Adrenal gland (tissue), 12 donors: ENCODE data around the gene BAG2. TPM values are rescaled to one million over a fixed set of nuclear protein-coding genes. Genes with fewer than 3 reads are reported as not detected.

ENCODE experiments used
- DNase-seq, 7 donors: peaks; one replicate each; pipeline ENCODE4 v3.0.0-alpha.2; 2019 to 2020
- H3K27ac ChIP-seq, 5 donors: fragments of 200-600 bp; sonication (generic) in 4 of 5; 1 replicate in 3 of 5; 2 replicates in 2 of 5; pipeline versions ENCODE4 v1.5.1 to v1.8.0; 2016 to 2020; ENCODE audit warnings: mild to moderate bottlenecking in 1 of 5
- H3K27me3 ChIP-seq: fragments of 200-600 bp; 2 replicates; pipeline ENCODE4 v1.8.0; 2021
- H3K36me3 ChIP-seq, 2 donors: fragments of 200-600 bp; replicated peaks in 1 of 2; 1 replicate in 1 of 2; 2 replicates in 1 of 2; pipeline versions ENCODE4 v1.5.1 to v1.8.0; 2018 to 2022
- H3K4me1 ChIP-seq, 2 donors: fragments of 200-600 bp; replicated peaks in 1 of 2; 1 replicate in 1 of 2; 2 replicates in 1 of 2; pipeline versions ENCODE4 v1.5.1 to v1.8.0; 2018 to 2021
- H3K4me3 ChIP-seq, 4 donors: fragments of 200-600 bp; sonication (generic) in 3 of 4; one replicate each; pipeline ENCODE4 v1.5.1; 2016 to 2018
- H3K9me3 ChIP-seq, 3 donors: fragments of 200-600 bp; sonication (generic) in 1 of 3; replicated peaks in 1 of 3; 1 replicate in 2 of 3; 2 replicates in 1 of 3; pipeline versions ENCODE4 v1.5.1 to v1.8.0; 2016 to 2021
- POLR2A ChIP-seq, 2 donors: fragments of 450-650 bp; IDR thresholded peaks; one replicate each; pipeline ENCODE4 v1.6.1; 2017; ENCODE audit warnings: antibody characterized with exemption in 2 of 2, mild to moderate bottlenecking in 2 of 2, moderate library complexity in 1 of 2
- WGBS, 4 donors: extraction: QIAGEN DNeasy Blood & Tissue Kit in 2 of 4; methylation state at CpG; one replicate each; pipeline versions ENCODE4 v1.1.5 to v1.1.7; 2013 to 2017; 5-methylcytosine and 5-hydroxymethylcytosine counted together
- intact Hi-C, 2 donors: fragments of 100-400 bp; cut with DNase I; formaldehyde crosslinking; loops; one replicate each; pipeline versions ENCODE4 v1.14.1 to v1.15.0; 2022 to 2023
- polyA plus RNA-seq, 3 donors: library from polyadenylated mRNA; stranded (reverse); fragments of 200-250 nt in 2 of 3; fragments of 350-450 nt in 1 of 3; fragmentation: Illumina TruSeq in 1 of 3; extraction: RNeasy Lipid Tissue Mini Kit (QIAGEN cat#74804) in 1 of 3; gene quantifications; one replicate each; pipeline ENCODE4 v1.2.3, GENCODE V29; 2013 to 2014
- total RNA-seq, 9 donors: library from RNA; depleted of rRNA in 4 of 9; stranded (reverse); fragments of >200 nt in 4 of 9; fragments of 120-200 nt in 1 of 9; fragmentation: NEBNext Ultra II Directional in 1 of 9; extraction: Animal tissue kit (Norgen Biotek cat#: 25700) in 1 of 9; gene quantifications; one replicate each; pipeline versions ENCODE4 v1.1.0 to v1.2.4, GENCODE V29; 2013 to 2023
- TF ChIP-seq, protein P1 (sequence below), 6 experiments: fragments of 450-650 bp in 4 of 6; fragments of 200-600 bp in 2 of 6; sonication (generic) in 1 of 6; IDR thresholded peaks; 1 replicate in 5 of 6; 2 replicates in 1 of 6; pipeline versions ENCODE4 v1.5.1 to v1.8.0; 2016 to 2021; ENCODE audit warnings: antibody characterized with exemption in 6 of 6, mild to moderate bottlenecking in 2 of 6, moderate library complexity in 1 of 6
- donor health status: healthy with polysubstance abuse.
- donor health status: Bipolar disorder and iron deficiency.
- donor health status: DM: yes; HTN: yes; CAD: no.
- donor health status: DM: no; HTN: no; CAD: no.
- donor health status: DM: no; HTN: no; CAD: no.
- donor health status: DM: yes; HTN: yes; CAD: no.

Gene BAG2
- total and polyA plus RNA-seq, 12 donors, result 2.6 to 18.0 (median 7.5) TPM

DNA sequence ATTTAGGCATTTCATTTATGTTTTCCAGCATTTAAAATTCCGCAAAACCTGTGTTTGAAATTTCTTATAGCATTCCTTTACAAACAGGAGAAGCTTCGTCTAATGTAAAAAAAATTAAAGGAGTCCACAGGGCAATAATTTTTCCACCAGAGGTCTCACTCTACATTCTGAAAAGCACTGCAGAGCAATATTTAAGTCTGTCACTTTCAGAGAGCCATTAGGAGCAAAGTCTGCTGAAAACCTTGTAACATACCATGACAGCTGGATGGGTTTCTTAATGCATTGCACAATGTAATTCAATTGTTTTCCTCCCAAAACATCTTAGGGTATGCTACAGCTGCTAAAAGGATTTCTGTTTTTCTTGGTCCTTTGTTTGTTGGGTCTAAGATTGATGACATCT lies 18.0 kb downstream of the BAG2 start:
- Histone ChIP-seq H3K4me1 (no peaks in the 10 kb centered on the region), H3K36me3 (peaks cover 0 to 3% of the 10 kb centered on the region in 2 donors), H3K27me3 (no peaks in the 10 kb centered on the region), H3K9me3 (no peaks in the 10 kb centered on the region), H3K4me3 (no peak overlapping the region), H3K27ac (no peak overlapping the region)
- no peak for DNase-seq
- intact Hi-C loops, result no loop called here
- TF ChIP-seq, protein P1, sequence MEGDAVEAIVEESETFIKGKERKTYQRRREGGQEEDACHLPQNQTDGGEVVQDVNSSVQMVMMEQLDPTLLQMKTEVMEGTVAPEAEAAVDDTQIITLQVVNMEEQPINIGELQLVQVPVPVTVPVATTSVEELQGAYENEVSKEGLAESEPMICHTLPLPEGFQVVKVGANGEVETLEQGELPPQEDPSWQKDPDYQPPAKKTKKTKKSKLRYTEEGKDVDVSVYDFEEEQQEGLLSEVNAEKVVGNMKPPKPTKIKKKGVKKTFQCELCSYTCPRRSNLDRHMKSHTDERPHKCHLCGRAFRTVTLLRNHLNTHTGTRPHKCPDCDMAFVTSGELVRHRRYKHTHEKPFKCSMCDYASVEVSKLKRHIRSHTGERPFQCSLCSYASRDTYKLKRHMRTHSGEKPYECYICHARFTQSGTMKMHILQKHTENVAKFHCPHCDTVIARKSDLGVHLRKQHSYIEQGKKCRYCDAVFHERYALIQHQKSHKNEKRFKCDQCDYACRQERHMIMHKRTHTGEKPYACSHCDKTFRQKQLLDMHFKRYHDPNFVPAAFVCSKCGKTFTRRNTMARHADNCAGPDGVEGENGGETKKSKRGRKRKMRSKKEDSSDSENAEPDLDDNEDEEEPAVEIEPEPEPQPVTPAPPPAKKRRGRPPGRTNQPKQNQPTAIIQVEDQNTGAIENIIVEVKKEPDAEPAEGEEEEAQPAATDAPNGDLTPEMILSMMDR (IDR thresholded peaks at IDR 0.05), result peak in 2 of 6 experiments; percentile 19 to 26
- TF ChIP-seq POLR2A (IDR thresholded peaks at IDR 0.05), result no peak
- WGBS, 4 donors, result 77 to 83% (median 80%) methylated on average over 2 of the region's 2 CpGs

DNA sequence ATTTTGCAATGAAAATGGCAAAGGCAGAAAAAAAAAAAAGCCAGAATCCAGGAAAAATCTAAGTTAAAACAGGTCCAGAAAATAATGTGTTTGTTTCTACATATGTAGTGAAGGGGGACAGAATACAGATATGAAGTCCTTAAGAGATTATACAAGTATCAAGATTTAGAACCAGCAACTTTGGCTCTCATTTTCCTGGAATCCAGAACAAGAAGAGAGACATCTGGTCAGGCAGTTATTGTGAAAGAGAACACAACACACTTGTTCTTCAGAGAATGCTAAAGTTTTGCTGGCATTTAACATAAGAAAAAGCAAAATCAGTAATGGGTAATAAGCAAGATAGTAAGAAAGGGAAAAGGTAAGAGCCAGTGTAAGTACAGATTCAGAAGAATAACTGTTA lies 21.1 kb downstream of the BAG2 start:
- Histone ChIP-seq H3K27ac (no peak overlapping the region), H3K36me3 (peaks cover 0 to 3% of the 10 kb centered on the region in 2 donors)
- intact Hi-C loops, result no loop called here

DNA sequence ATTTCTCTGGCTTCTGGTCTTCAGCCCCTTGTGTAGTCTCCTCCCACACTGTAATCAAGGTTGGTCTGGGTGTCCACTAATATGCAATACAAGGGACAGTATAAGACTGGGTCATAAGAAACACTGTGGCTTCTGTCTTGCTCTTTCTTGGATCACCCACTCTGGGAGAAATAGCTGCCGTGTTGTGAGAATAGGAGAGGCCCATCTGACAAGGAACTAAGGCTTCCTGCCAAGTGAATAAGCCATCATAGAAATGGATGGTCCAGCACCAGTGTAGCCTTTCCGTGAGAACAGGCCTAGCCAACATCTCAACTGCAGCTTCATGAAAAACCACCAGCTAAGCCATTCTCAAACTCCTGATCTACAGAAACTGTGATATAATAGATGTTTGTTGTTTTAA lies 23.3 kb downstream of the BAG2 start:
- no peak for DNase-seq
- Histone ChIP-seq H3K4me1 (no peaks in the 10 kb centered on the region), H3K4me3 (no peak overlapping the region), H3K9me3 (no peaks in the 10 kb centered on the region), H3K27ac (no peak overlapping the region), H3K27me3 (no peaks in the 10 kb centered on the region), H3K36me3 (no peaks in the 10 kb centered on the region)
- intact Hi-C loops, result no loop called here
- WGBS, 4 donors, result 85 to 97% (median 95%) methylated on average over 2 of the region's 2 CpGs
- no peak for TF ChIP-seq POLR2A (IDR thresholded peaks at IDR 0.05)
- TF ChIP-seq, protein P1 (IDR thresholded peaks at IDR 0.05), result no peak

More for the DNA sequence above, 21.1 kb downstream of the BAG2 start:
- Histone ChIP-seq H3K4me3 (no peak overlapping the region), H3K9me3 (no peaks in the 10 kb centered on the region), H3K27me3 (no peaks in the 10 kb centered on the region), H3K4me1 (no peaks in the 10 kb centered on the region)
- TF ChIP-seq, protein P1 (IDR thresholded peaks at IDR 0.05), result no peak
- no peak for TF ChIP-seq POLR2A (IDR thresholded peaks at IDR 0.05)
- no peak for DNase-seq

DNA sequence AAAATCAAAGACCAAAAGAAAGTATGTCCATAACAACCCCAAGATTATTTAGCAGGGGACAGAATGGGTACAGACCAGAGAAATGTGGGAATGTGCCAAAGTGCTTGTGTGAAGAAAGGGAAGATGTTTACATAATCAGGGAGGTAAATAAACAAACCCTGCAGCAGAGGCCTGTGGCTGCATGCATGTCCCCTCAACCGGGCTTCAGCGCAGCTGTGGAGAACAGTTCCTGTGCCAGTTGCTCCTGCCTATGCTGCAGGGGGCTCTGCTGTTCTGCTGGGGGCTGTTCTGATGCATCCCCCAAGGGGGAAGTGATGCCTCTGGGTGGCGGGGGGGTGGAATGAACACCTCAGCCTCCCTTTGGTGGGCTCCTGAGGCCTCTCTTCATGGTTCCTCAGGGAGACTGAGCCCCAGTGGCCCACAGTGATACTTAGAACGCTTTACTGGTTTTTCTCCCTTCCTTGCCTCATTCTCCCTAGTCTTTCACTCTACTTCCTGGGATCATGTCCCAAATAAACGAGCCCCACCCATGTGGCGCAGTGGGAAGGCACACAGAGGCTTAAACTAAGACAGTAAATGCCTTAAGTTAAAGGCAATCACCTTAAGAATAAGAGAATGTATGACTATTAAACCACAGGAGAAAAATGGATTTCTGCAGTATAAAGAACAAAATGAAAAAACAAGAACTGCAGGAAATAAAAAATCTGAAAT lies 27.0 kb downstream of the BAG2 start:
- Histone ChIP-seq H3K27ac (no peak overlapping the region), H3K9me3 (no peaks in the 10 kb centered on the region), H3K36me3 (no peaks in the 10 kb centered on the region), H3K4me1 (no peaks in the 10 kb centered on the region), H3K27me3 (no peaks in the 10 kb centered on the region), H3K4me3 (no peak overlapping the region)
- intact Hi-C loops, result no loop called here
- no peak for DNase-seq
- 77 to 85% (median 83%) methylated on average over 5 to 6 of the region's 6 CpGs for WGBS, 4 donors
- TF ChIP-seq POLR2A (IDR thresholded peaks at IDR 0.05), result no peak
- TF ChIP-seq, protein P1 (IDR thresholded peaks at IDR 0.05), result no peak
